B cell (primary cell): ENCODE measurements around the gene CERS6.

ENCODE experiments used
- EZH2 ChIP-seq: IDR thresholded peaks from 2 replicates; pipeline ENCODE4 v1.6.1; 2012; ENCODE audit warnings: borderline replicate concordance, low read depth, mild to moderate bottlenecking, moderate library complexity, low read length; ENCODE audit not compliant: insufficient read depth, poor library complexity, severe bottlenecking
- TF ChIP-seq, protein P1 (sequence below): fragments of 200-600 bp; IDR thresholded peaks from one replicate; pipeline ENCODE4 v1.8.0; 2022; ENCODE audit warnings: antibody characterized with exemption, mild to moderate bottlenecking

- TF ChIP-seq, protein P1, sequence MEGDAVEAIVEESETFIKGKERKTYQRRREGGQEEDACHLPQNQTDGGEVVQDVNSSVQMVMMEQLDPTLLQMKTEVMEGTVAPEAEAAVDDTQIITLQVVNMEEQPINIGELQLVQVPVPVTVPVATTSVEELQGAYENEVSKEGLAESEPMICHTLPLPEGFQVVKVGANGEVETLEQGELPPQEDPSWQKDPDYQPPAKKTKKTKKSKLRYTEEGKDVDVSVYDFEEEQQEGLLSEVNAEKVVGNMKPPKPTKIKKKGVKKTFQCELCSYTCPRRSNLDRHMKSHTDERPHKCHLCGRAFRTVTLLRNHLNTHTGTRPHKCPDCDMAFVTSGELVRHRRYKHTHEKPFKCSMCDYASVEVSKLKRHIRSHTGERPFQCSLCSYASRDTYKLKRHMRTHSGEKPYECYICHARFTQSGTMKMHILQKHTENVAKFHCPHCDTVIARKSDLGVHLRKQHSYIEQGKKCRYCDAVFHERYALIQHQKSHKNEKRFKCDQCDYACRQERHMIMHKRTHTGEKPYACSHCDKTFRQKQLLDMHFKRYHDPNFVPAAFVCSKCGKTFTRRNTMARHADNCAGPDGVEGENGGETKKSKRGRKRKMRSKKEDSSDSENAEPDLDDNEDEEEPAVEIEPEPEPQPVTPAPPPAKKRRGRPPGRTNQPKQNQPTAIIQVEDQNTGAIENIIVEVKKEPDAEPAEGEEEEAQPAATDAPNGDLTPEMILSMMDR = no peak
- no peak for TF ChIP-seq EZH2
Observed at GRCh38 chr2:168787098-168787781, 331.2 kb downstream of the CERS6 start.
